ENCODE data around the gene RPS19BP1.
"Not testable (repeated sequence)": the region's sequence is repeated elsewhere in the genome, so short reads cannot be mapped to it uniquely, and the experiment has no call there.

Gene RPS19BP1

DNA sequence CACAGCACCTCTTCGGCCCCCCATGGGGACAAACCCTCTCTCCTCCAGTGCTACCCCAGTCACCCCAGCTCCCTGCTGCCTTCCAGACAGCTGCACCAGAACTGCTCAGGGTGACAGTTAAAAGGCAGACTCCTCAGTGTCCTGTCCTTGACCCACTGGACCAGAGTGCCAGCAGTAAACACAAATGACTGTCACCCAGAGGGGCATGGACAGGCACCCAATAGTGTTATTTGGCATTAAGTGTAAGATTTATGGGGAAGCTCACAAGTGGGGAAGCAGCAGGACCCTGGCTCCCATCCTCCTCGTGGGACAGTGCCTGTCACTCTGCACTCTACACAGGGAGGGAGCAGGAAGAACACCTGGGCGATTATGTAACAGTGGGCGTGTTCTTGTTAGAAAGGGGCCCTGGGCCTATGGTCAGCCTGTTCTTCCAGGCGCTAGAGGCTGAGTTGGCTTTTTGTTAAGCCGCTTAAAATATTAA is 5.0 kb downstream of the RPS19BP1 start:
- DNase-seq, result no peak

DNA sequence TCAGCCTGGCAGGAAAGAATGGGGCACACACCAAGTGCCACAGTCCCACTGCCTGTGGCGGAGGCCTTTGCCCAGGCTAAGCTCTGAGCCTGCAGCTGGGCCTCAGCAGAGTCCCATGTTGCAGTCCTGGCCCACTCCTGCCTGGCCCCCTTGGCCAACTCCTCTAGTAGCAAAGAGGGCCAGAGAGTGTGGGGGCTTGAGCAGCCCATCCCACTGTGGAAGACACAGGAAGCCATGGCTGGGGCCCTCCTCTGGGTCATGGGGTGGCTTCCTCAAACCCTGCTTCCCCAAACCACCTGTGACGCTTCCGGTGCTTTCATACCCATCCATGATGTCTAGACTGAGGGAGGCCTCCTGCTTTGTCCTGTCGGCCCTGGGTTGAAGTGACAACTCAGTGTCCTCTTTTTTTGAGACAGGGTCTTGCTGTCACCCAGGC is 5.8 kb downstream of the RPS19BP1 start:
- DNase-seq, result no peak

DNA sequence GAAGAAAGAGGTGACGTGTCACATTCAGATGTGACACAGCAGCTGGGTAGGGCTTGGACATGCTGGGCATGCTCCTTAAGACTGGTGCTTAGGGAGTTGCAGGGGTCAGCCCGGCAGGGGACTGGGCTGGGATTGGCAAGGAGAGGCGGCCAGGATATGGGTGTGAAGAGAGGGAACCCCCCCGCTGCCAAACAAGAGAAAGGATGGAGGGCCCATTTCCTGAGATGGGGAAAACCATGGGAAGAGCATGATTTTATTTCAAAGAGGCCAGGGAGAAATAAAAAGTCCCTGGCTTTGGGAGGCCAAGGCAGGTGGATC is 6.9 kb downstream of the RPS19BP1 start:
- DNase-seq, result no peak

DNA sequence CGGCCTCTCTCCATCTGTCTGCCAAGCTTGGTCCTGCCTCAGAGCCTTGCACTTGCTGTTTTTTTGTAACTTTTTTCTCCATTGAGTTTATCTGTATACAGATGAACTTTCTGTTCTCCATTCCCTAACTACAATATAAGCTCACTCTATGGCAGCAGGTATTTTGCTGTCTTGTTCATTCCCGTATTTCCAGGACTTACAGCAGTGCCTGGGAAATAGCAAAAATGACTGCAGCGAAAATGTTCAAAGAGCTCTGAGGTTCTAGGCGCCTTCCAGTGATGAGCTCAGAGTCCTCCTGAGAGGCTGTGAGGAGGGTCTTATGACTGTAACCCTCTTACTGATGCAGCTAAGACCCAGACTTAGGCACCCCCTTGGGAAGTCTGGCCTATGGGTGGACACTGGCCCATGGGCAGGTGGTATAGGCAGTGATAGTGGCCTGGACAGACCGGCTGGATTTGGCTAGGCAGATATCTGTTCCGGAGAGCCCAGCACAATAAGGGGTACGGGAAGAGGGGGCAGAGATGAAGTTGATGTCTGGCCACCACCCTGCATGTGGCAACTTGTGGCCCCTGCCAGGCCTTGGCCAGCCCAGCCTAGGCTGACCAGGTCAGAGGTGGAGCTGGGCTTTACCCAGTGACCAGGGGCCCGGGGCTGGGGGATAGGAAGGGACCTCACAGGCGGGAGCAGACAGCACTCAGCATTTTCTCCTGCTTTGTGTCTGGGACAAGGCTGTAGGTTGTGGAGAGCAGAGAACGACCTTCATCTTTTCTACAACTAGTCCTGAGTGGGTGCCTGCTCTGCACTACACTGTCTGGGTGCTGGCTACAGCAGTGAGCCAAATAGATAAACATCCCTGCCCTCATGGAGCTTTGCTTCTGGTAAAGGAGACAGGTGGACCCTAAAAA is 7.5 kb downstream of the RPS19BP1 start:
- DNase-seq, result no peak

DNA sequence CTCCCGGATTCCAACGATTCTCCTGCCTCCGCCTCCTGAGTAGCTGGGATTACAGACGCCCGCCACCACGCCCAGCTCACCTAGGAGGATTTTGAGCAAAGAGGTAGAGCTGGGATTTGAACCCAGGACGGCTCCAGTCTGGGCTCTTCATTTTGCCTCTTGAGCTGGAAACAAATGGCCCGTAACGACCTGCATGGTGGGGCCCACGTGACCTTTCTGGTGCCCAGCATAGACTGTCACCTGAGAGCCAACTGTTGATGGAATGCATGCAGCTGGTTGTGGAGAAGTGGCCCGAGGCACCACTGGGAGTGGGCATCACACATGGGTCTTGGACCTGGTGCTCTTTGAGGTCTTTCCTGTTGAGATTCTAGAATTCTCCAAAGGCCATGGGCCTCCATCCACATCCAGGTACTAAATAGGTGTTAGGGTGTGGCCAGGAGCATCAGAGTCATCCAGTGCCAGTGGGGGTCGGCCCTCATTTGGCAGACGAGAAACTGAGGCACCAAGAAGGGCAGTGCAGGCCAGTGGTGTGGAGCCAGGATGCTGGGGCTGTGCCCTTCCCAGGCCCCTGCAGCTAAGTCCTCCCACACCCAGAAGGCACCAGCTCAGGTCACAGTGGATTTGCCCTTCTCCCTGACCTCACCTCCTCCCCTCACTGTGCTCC is 8.3 kb downstream of the RPS19BP1 start:
- no peak for DNase-seq

DNA sequence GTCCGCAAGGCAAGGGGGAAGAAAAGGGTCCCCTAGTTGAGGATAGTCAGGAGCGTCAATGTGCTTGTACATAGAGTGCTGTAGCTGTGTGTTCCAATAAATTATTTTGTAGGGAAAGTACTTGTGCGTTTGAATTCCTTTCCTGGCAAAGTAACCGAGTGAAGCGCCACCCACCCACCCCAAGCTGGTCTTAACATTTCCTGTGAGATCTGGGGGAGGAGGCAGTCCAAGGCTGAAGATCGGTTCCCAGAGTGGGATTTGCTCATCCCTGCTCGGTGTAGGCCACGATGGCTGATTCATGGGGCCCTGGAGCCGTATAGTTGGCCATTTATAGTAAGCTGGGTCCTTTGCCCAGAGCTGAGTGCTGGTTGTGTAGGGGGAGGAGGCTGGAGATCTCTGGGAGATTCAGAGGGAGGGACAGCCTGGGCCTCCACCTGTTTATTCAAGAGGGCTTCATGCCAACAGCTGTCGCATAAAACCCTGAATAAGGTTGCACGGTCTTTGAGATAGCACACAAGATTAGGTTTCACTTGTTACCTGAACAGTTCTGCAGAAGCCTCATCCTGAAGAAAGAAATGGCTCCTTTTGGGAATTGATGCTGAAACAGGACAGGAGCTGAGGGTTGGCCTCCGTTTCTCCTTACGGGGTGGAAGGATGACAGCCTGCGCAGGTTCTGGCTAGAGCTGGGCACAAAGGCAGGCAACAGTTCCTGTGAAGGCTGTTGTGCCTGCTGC is 9.8 kb downstream of the RPS19BP1 start:
- DNase-seq, result peak; percentile 23

DNA sequence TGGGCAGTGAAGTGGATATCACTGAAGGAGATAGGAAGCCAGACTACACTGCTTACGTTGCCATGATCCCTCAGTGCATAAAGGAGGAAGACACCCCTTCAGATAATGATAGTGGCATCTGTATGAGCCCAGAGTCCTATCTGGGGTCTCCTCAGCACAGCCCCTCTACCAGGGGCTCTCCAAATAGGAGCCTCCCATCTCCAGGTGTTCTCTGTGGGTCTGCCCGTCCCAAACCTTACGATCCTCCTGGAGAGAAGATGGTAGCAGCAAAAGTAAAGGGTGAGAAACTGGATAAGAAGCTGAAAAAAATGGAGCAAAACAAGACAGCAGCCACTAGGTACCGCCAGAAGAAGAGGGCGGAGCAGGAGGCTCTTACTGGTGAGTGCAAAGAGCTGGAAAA is 10.5 kb downstream of the RPS19BP1 start:
- DNase-seq, result not testable (repeated sequence)

DNA sequence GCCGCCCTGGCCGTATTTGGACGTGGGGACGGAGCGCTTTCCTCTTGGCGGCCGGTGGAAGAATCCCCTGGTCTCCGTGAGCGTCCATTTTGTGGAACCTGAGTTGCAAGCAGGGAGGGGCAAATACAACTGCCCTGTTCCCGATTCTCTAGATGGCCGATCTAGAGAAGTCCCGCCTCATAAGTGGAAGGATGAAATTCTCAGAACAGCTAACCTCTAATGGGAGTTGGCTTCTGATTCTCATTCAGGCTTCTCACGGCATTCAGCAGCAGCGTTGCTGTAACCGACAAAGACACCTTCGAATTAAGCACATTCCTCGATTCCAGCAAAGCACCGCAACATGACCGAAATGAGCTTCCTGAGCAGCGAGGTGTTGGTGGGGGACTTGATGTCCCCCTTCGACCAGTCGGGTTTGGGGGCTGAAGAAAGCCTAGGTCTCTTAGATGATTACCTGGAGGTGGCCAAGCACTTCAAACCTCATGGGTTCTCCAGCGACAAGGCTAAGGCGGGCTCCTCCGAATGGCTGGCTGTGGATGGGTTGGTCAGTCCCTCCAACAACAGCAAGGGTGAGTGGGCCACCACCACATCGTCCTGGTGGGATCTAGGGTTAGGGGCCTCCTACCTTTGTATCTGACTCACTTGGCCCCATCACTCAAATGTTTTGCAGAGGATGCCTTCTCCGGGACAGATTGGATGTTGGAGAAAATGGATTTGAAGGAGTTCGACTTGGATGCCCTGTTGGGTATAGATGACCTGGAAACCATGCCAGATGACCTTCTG is 11.3 kb downstream of the RPS19BP1 start:
- not testable (repeated sequence) for DNase-seq

DNA sequence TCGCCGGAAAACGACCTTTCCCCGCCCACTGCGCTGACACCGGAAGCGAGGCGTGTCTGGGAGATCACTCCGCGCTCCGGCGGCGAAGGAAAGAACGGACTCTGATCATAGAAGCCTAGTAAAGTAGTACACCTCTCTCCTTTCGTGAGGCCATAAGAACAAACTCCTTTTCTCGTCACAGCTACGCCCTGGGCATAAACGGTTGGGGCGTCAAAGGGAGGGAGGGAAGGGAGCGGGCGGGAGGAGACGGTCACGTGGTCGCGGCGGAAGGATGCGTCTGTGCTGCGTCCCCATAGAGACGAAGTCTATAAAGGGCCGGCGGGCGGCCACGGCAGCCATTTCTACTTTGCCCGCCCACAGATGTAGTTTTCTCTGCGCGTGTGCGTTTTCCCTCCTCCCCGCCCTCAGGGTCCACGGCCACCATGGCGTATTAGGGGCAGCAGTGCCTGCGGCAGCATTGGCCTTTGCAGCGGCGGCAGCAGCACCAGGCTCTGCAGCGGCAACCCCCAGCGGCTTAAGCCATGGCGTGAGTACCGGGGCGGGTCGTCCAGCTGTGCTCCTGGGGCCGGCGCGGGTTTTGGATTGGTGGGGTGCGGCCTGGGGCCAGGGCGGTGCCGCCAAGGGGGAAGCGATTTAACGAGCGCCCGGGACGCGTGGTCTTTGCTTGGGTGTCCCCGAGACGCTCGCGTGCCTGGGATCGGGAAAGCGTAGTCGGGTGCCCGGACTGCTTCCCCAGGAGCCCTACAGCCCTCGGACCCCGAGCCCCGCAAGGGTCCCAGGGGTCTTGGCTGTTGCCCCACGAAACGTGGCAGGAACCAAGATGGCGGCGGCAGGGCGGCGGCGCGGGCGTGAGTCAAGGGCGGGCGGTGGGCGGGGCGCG is 12.1 kb downstream of the RPS19BP1 start, which contains the start of gene ATF4:
Gene ATF4 (plus strand): TSS at position 337 of the 880 bp plus-strand sequence. CDS start 884 bp downstream, outside the sequence.
- no peak for DNase-seq

DNA sequence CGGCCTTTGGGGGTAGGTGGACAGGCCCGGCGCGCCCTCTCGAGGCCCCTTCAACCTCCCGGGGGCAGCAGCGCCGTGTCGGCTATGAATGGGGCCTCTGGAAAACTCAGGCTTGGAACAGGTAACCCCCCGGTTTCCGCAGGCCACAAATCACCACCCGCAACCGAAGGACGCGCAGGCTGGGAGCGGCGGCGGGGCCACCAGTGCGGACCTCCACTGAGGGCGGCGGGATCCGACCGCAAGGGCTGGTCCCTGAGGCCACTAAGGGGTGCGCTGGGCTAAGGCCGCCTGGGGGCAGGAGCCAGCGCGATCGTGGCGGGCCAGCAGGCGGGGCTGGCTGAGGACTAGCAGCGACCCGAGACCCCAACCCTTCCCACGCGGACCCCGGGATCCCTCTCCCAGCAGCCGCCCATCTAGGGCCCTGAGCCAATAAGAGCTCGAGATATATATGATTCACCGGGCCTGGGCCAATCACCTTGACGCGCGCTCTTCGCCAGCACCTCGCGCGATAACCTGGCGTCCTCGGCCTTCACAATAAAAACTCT is 12.8 kb downstream of the RPS19BP1 start:
- peak; percentile 96 for DNase-seq

DNA sequence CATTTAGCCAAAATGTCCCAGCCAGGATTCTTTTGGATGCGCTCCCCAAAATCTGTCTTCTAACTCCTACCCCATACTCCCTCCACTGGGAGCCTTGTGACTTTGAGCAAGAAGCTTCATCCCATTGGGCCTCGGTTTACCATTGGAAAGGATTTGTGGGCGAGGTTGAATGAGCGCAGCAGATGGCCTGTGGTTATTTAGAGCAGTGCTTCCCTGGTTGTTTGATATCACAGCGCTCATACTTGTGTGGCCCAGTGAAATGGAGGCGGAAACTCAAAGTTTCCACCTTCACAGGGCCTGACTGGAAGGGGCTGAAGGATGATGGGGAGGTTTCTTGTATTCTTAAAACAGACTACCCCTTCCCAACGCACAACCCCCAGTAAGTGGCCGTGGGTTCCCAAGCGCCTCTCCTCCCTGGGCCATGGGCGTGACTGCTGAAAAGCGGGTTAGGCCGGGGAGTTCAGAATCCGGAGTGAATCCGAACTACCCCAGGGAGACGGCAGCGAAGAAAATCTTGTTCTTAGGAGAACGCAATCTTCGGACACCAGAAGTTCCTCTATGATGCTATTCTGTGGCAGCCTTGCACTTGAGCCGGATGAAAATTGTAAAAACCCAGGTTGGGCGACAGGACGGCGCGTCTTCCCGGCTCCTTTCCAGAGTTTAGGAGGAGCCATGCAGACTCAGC is 13.4 kb downstream of the RPS19BP1 start:
- no peak for DNase-seq

DNA sequence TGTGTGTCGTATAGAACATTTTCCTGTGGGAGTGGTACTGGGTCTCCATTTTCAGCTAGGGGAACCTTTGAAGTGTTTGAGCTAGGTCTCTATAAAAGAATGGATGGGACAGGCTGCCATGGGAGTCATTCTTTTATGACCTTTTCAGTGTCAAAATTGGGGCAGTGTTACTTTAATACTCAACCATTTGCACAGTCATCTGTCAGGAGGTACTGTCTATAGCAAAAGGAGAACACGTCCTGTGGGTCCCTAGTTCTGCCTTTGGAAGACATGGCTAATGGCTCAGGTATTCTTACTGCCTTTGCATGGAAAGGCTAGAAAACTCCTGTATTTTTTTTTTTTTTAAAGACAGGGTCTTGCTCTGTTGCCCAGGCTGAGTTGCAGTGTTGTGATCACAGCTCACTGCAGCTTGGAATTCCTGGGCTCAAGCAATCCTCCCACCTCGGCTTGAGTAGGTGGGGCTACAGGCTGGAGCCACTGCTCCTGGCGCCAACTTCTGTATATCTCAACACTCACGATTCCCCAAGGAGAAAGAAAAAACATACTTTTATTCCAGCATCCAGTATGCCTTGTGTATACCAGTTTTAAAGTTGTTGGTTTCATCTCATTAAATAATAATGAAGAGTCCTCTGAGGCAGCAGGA is 14.3 kb downstream of the RPS19BP1 start:
- no peak for DNase-seq

DNA sequence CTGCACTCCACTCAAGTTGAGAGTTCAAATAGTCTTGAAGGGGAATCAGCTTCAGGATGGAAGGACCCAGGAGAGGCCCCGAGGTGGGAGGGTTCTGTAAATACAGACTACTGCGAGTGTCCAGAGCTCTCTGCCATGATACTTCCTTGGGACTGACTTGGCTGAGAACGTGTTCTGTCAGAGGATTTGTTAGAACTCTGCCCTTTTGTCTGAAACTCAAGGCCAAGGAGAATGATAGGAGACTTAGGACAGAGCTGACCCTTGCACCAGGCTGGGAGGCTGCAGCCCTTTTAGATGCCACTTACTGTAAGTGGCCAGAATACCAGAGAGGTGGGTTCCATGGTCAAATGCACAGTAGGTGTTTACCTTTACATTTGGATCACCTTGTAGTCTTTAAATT is 15.1 kb downstream of the RPS19BP1 start:
- no peak for DNase-seq

DNA sequence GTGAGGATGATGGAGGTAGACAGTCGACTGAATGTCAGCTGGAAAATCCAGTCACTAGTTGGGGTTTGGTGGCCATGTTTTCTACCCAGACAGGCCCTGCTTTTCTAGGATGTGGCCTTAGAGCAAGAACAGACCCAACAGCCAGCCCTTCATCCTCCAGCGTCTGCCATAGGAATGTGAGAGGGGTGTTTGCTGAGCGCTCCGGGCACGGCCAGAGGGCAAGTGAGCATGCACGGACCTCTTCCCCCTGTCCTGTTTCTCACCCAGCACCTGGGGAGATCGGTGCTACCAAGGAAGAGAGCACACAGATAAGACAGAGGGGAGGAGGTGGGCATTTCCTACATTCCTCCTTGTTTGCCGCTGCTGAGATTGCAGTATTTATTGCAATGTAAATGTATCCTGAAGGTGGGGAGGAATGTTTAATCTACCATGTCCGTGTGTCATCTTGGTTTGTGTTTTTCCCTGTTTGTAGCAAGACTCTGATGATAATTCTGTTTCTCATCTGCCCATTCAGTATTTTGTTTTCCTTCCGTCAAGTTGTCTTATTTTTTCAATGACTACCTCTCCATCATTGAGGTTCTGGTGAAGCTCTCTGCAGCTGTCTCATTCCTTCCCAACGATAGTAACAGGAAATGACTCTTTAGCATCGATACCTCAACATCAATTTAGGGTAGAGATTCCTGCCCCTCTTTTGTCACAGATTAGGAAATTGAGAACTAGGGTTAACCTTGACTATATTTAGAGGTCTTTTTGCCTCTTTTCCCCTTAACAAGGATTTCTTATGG is 17.1 kb downstream of the RPS19BP1 start:
- DNase-seq, result no peak

DNA sequence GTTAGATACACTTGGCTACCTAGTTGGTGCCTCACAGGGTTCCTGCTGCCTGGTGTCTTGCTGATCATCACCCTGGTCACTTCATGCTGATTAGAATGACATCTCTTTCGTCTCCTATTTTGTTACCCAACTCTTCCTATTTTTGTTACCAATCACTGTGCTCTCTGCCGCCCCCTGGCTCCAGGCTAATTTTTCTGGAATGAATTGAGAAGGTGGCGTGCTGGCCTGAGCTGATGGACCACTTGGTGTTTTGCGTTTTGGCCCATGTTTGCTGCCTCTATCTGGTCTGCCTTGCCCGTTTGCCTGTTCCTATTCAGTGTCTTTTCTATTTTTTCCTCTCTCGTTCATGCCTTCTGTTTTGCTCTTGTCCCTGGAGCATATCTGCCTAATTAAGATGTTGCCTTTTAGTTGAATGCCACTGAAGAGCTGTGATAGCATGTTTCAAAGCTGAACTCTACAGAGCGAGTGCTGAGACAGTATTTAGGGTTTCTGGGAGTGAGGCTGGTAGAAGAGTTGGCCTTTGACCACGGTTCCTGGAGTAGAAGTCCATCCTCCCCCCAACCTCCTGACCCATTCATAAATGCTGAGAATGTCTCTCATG is 18.1 kb downstream of the RPS19BP1 start:
- DNase-seq, result no peak

DNA sequence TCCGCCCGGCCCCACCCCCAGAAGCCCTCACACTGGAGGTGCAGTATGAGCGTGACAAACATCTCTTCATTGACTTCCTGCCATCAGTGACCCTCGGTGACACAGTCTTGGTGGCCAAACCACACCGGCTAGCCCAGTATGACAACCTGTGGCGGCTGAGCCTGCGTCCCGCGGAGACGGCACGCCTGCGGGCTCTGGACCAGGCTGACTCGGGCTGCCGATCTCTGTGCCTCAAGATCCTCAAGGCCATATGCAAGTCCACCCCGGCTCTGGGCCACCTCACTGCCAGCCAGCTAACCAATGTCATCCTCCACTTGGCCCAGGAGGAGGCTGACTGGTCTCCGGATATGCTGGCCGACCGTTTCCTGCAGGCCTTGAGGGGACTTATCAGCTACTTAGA is 18.8 kb downstream of the RPS19BP1 start:
- DNase-seq, result no peak

DNA sequence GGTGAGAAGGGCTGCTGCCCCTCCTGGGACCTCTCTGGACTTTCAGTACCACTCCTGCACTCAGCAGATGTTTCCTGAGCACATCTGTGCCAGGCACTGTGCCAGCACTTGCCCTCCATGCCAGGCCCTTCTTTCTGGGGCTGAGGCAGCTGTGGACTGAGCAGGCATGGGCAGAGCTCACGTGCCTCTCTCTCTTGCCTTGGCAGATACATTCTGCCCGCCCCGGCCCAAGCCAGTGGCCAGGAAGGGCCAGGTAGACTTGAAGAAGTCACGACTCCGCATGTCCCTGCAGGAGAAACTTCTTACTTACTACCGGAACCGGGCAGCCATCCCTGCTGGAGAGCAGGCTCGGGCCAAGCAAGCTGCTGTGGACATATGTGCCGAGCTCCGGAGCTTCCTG is 20.5 kb downstream of the RPS19BP1 start:
- no peak for DNase-seq

DNA sequence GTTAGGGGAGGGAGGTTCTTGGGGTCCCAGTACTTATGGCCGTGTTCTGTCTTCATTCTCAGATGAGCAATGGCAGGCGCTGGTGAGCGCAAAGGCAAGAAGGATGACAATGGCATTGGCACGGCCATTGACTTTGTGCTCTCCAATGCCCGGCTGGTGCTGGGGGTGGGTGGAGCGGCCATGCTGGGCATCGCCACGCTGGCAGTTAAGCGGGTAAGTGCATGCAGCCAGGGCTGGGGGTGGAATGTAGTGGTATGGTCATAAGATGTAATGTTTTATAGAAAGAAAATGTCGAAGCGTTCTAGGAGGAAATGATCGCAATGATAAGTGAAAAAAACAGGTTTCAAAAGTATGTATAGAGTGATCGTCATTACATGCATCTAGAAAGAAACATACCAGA is 21.3 kb downstream of the RPS19BP1 start:
- no peak for DNase-seq
